Stimulated activated CD4-positive, alpha-beta T cell treated with anti-CD3 and anti-CD28 coated beads, Interleukin-4, amount 100 ng/mL, for 48 hours (primary cell): ENCODE measurements around the gene C2CD2L.
"Not testable (repeated sequence)": the region's sequence is repeated elsewhere in the genome, so short reads cannot be mapped to it uniquely, and the experiment has no call there.

Source experiments
- DNase-seq, 2 donors: peaks; one replicate each; pipeline ENCODE4 v3.0.0-alpha.2; 2020; ENCODE audit warnings: low read depth in 2 of 2

The C2CD2L gene

DNA sequence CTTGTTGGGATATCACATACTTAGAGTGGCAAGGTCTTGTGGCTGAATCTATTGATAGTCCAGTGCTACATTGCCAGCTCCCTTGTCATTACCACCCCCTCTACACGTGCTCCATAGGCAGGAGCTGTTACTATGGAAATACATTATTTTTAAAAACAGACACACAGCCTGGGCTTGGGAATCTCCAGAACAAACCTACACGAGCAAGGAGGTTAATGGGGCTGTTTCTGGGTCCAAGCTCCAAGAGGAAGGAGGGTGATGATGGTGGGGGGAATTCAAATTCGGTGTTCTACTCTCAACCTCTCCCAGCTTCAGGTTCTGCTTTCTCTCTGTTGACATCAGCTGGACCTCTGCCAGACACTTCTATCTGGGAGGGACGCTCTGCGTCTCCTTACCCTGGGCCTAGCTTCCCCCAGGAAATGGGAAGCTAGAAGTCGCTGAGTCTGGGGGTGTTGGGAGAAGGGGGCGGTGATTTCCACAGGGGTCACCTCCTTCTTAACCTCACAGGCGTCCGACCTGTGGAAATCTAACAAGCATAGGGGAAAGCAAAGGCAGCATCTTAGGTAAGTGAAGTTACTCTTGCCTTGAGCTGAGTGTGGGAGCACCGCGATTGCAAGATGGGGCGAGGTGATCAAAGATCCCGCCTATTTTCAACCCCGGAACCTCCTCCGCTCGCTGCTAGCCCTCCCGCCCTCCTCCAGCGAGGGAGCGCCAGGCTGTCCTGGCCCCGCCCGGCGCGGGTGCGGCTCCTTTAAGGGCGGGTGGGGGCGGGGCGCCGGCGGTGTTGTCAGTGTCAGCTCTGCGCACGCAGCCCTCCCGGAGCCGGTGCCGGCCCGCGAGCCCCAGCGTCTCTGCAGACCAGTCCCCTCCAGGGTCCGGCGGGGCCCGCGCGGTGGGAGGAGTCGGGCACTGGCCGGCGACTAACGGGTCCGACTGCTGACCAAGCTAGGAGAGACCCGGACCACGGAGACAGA is at the start of gene C2CD2L:
Gene C2CD2L (plus strand): TSS at position 781 of the 974 bp plus-strand sequence. CDS start 398 bp downstream, outside the sequence.
- peak; percentile 81 to 88 for DNase-seq

DNA sequence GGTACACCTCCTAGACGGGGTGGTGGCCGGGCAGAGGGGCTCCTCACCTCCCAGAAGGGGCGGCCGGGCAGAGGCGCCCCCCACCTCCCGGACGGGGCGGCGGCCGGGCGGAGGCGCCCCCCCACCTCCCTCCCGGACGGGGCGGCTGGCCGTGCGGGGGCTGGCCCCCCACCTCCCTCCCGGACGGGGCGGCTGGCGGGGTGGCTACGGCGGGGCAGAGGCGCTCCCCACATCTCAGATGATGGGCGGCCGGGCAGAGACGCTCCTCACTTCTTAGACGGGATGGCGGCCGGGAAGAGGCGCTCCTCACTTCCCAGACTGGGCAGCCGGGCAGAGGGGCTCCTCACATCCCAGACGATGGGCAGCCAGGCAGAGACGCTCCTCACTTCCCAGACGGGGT is 48.0 kb upstream of the C2CD2L start:
- DNase-seq, result not testable (repeated sequence)

DNA sequence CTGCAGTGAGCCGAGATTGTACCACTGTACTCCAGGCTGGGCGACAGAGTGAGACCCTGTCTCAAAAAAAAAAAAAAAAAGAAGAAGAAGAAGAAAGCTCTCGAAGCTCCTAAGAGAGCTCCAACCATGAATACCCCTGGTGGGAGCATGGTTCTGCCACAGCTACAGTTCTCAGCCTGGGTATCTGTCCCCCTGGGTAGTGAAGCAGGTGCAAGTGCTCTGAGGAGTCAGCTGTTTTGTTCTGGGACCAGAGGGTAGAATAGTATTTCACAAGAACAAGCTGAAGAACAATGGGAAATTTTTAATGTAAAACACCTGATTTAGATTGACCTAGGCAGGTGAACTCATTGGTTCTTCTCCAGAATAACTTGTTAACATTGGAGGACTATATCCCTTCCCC is 45.9 kb upstream of the C2CD2L start:
- DNase-seq, result no peak

DNA sequence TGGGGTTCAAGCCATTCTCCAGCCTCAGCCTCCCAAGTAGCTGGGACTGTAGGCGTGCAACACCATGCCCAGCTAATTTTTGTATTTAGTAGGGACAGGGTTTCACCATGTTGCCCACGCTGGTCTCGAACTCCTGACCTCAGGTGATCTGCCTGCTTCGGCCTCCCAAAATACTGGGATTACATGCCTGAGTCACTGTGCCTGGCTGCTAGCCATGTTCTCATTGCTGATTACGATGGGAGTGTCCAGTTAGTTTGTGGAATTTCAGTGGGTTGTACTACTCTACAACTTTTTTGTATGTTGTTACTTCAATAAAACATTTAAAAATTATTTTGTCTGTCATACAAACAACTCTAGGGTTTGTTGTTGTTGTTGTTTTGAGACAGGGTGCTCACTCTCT is 44.4 kb upstream of the C2CD2L start:
- no peak for DNase-seq

DNA sequence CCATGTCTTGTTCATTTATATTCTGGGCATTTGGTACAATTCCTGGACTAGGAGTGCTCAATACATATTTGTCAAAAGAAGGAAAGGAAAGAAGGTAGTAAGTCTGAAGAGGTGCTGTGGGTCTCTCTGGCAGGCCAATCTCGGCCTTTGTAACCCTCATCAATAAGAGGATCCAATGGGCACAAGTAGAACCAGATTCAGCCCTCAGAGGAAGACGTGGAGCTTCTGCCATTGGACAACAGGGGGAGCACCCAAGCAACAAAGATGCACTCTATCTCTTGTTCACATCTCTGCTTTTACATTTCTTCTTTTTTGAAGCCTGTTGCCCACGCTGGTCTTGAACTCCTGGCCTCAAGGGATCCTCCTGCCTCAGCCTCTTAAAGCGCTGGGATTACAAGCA is 41.8 kb upstream of the C2CD2L start:
- DNase-seq, result peak in 1 of 2 donors; percentile 25

DNA sequence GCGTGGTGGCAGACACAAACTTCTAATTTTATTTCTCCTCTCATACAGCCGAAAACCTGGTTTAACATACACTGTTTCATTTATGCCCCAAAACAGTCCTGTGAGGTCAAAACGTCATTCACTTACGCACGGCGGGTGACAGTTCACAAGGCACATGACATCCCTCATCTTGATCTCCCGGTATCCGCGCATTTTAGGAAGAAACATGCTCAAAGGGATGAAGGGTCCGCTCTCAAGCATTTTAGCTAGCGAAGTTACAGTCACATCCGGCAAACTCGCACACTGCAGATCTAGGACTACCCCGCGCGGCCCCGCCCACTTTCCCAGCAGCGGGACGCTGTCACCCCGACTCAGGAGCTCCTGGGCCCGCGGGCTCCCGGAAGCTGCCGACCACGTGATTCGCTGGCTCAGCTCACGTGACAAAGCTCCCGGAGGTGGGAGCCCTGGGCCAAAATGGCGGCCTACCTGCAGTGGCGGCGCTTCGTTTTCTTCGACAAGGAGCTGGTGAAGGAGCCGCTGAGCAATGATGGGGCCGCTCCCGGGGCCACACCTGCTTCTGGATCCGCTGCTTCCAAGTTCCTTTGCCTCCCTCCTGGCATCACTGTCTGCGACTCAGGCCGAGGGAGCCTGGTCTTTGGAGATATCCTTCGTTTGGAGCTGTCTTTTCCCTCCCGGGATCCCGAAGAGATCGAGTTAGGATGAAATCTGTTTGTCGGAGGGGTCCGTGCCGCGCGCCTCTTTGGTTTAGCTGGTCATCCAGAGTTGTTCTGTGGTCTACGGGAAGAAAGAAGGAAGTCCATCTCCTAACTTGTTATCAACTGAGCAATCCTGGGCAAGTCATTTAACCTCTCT is 39.5 kb upstream of the C2CD2L start, which contains the start of gene VPS11:
Gene VPS11 (plus strand): TSS at position 448 of the 852 bp plus-strand sequence. CDS start 6 bp downstream, at position 454.
- DNase-seq, result peak; percentile 95 to 99

DNA sequence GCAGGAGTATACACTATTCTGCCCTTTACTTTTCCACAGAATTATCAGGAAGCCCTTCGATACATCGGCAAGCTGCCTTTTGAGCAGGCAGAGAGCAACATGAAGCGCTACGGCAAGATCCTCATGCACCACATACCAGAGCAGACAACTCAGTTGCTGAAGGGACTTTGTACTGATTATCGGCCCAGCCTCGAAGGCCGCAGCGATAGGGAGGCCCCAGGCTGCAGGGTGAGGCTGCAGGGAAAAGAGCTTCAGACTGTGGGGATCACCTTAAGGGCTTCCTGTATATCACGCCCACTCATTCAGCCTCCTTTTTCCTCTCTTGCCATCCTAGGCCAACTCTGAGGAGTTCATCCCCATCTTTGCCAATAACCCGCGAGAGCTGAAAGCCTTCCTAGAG is 29.3 kb upstream of the C2CD2L start:
- no peak for DNase-seq

DNA sequence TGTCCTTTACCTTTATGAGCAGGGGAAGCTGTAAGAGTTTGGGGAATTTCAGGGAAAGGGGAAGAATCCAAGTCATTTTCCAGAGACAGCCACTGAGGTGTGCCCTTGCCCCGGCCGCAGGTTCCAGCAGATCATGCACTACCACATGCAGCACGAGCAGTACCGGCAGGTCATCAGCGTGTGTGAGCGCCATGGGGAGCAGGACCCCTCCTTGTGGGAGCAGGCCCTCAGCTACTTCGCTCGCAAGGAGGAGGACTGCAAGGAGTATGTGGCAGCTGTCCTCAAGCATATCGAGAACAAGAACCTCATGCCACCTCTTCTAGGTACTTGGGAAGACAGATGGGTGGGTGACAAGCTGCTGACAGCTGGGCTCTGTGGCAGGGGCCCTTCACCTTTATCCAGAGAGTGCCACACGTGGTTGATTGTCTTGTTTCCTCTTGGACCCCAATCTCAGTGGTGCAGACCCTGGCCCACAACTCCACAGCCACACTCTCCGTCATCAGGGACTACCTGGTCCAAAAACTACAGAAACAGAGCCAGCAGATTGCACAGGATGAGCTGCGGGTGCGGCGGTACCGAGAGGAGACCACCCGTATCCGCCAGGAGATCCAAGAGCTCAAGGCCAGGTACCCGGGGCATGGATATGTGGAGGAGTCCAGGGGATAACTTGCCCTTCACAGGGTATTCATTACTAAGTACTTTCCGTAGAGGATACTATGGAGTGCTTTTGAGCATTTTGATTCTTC is 28.3 kb upstream of the C2CD2L start:
- DNase-seq, result no peak

DNA sequence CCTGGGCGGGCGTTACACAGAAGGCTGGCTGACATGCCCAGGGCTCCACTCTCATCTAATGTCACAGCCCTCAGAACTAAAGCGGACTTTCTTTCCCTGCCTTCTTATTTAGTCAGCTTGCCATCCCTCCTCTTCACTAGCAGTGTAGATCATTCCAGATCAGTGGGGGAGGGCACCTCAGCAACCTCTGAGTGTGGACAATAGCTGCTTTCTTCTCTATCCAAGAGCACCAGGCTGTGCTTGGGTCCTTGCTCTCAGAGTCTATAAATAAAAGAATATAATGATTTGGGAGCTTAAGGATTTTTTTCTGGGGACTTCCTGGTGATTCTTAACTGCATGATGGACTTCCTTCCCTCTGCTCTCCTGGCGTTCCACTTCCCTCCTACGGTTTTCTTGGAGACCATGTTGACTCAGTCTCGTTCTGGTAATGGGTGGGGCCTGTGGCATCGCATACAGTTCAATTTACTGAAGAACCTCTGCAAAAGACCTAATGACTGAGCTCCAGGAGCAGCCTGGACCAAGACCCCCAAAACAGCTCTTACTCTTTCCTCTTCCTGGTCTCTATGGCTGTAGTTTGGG is 25.4 kb upstream of the C2CD2L start:
- no peak for DNase-seq

DNA sequence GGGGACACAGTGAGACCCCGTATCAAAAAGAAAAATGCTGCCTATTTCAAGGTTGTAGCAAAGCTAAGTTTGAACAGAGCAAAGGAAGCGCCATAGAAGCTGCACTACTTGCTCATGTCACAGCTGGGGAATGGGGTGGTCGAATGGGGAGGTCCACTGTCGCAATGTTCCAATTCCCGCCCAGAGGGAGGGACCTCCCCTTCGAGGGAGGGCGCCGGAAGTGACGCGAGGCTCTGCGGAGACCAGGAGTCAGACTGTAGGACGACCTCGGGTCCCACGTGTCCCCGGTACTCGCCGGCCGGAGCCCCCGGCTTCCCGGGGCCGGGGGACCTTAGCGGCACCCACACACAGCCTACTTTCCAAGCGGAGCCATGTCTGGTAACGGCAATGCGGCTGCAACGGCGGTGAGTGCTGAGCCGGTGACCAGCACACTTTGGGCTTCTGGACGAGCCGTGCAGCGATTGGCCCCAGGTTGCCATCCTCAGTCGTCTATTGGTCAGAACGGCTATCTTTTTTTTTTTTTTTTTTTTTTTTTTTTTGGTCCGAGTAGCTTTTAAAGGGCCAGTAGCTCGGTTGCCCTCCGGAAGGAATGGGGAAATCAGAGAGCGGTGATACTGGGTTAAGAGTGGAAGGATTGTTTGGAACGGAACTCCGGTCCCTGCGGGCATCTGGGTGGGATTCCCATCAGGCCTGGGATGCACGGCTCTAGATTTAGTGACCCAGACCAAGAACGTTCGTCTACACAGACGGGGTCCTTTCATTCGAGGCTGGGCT is 22.3 kb upstream of the C2CD2L start, which contains the start of gene HMBS:
Gene HMBS (plus strand): TSS at position 219 of the 774 bp plus-strand sequence. CDS start 153 bp downstream, at position 372.
- DNase-seq, result peak; percentile 86 to 89

DNA sequence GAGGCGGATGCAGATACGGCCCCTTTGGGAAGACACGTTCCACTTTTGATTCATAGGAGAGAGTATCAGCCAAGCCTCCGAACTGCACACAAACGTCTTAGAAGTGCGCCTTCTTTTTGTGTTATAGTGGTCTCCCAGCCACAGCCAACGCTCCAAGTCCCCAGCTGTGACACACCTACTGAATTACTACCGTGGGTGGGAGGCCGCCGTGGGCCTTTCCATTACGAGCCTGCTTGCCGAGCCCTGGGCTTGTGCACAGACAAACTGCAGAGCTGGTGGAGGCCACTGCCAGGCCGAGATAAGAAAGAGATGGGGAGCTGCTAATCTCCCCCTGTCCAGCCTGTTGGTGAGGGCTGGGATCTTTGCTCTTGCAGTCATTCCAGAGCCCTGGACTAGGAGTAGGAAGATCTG is 21.7 kb upstream of the C2CD2L start:
- no peak for DNase-seq

DNA sequence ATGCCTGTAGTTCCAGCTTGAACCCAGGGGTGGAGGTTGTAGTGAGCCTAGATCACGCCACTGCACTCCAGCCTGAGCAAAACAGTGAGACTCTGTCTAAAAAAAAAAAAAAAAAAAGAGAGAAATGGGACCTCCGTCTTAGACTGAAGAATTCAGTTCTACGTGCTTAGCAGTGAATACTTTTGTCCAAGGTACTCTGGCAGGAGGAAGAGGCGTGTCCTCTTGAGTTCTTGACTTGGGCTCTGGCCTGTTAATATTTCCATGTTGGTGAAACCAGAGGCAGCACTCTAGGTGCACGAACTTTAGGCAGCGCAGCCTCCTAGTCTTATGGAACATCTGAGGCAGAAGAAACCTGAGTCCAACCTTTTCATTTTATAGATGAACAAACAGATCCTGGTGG is 20.0 kb upstream of the C2CD2L start:
- no peak for DNase-seq

DNA sequence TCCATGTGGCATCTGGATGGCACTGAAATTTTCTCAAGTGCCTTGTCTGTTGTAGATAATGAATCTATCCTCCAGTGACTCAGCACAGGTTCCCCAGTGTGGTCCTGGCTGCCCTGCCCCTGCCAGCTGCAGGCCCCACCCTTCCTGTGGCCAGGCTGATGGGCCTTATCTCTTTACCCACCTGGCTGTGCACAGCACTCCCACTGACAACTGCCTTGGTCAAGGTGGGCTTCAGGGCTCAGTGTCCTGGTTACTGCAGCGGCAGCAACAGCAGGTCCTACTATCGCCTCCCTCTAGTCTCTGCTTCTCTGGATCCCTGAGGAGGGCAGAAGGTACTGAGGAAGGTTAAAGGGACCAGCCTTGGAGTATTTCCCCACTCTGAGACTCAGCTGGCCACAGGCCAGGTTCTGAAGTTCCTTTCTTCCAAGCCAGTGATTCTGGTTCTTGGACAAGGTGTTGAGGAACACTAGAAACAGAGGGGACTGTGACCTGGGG is 19.4 kb upstream of the C2CD2L start:
- DNase-seq, result no peak

DNA sequence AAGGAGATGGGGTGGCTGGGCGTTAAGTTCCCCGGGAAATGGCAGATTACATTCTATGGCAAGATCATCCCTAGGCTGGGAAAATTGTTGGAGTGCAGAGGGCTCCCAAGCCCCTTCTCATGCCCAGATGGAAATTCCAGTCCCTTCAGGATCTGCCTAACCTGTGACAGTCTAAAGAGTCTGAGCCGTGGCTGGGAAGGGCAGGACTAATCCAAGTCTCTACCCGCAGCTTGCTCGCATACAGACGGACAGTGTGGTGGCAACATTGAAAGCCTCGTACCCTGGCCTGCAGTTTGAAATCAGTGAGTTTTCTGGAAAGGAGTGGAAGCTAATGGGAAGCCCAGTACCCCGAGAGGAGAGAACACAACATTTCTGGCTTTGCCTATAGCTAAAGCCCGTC is 18.7 kb upstream of the C2CD2L start:
- no peak for DNase-seq

DNA sequence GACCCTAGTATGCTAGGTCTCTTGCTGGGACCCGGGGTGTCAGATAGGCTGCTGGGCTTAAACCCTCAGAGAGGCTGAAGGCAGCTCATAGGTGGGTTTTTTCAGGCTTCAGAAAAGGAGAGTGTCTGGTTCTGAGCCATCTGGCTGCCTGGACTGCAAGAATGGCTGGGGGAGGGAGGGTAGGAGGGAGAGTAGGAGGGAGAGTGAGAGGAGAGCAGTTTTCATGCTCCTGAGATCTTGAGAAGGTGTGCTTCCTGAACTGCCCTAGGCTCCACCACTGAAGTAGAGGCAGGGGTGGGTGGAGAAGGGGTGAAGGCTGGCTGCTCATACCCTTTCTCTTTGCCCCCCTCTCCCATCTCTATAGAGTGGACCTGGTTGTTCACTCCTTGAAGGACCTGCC is 17.8 kb upstream of the C2CD2L start:
- no peak for DNase-seq

DNA sequence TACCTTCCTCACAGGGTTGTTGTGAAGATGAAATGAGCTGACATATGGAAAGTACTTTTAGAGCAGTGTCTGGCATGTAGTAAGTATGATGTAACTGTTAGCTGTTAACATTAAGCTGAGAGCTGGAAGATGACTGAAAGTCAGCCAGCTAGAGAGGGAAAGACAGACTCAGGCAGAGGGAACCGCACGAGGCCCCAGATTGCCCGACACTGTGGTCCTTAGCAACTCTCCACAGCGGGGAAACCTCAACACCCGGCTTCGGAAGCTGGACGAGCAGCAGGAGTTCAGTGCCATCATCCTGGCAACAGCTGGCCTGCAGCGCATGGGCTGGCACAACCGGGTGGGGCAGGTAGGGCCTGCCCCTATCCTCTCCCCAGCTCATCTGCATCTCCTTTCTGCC is 16.0 kb upstream of the C2CD2L start:
- DNase-seq, result no peak

DNA sequence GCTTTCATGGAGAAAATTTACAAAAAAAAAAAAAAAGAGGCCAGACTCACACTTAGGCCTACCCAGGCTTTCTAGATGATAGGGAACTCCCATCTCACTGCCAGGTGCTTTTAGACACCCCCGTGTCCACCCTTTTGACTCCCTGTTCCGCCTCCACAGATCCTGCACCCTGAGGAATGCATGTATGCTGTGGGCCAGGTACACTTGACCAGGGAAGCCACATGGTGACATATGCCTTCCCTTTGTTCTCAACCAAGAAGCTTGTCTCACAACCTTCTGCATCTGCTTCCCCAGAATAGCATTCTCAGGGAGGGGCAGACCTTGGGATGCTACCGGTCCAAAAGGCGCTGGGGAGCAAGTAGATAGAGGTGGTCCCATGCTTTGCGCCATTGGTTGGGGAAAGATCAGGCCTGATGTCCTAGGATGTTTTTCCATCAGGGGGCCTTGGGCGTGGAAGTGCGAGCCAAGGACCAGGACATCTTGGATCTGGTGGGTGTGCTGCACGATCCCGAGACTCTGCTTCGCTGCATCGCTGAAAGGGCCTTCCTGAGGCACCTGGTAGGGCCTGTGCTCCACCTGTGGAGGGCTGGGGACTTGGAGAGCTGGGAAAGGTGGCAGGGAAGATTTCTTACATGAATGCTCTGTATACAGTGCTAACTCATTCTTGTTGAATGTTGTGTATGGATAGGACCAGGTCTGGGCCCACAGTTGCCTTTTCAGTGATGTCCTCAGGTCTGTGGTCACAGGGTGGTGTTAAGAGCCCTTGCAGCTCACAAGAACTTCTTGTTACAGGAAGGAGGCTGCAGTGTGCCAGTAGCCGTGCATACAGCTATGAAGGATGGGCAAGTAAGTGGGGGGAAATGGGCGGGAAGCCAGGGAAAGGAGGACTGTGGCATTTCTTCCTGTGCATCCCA is 14.9 kb upstream of the C2CD2L start:
- DNase-seq, result no peak

DNA sequence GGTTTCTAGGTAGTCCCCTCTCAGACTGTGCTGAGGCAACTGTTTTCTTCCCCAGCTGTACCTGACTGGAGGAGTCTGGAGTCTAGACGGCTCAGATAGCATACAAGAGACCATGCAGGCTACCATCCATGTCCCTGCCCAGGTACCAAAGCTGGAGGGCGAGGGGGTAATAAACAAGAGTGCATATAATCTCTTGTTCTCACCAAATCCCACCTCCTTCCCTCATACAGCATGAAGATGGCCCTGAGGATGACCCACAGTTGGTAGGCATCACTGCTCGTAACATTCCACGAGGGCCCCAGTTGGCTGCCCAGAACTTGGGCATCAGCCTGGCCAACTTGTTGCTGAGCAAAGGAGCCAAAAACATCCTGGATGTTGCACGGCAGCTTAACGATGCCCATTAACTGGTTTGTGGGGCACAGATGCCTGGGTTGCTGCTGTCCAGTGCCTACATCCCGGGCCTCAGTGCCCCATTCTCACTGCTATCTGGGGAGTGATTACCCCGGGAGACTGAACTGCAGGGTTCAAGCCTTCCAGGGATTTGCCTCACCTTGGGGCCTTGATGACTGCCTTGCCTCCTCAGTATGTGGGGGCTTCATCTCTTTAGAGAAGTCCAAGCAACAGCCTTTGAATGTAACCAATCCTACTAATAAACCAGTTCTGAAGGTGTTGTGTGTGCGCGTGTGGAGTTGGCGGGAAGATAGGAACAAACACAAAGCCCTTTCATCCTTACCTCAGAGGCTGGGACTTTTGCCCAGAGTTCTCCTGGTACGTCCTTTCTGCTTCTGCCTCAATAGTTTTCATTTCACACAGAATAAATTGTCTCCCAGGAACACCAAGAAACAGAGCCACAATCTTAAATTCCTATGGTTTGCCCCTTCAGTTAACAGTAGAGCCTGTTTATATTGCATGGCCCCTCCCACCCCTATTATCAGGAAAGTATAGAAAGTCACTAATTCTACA is 14.0 kb upstream of the C2CD2L start:
- DNase-seq, result no peak
